HepG2 (cell line): ENCODE results near the gene NUBP2. TPM values are rescaled to one million over a fixed set of nuclear protein-coding genes. Genes with fewer than 3 reads are reported as not detected.

ENCODE experiments used
- ARNT2 ChIP-seq: sonication (generic); formaldehyde crosslinking; IDR thresholded peaks from 2 replicates; pipeline ENCODE4 v1.8.0; 2022; ENCODE audit warnings: mild to moderate bottlenecking, low read depth, missing genetic modification reagents, moderate library complexity
- CERS6 ChIP-seq: sonication (generic); formaldehyde crosslinking; IDR thresholded peaks from 2 replicates; pipeline ENCODE4 v1.5.0; 2020; ENCODE audit warnings: missing genetic modification reagents
- EHMT2 ChIP-seq: fragments of 200-600 bp; sonication (generic); IDR thresholded peaks from 2 replicates; pipeline ENCODE4 v1.7.0; 2017; ENCODE audit warnings: antibody characterized with exemption, low read depth, low read length, borderline replicate concordance
- GATA4 ChIP-seq: sonication (generic); IDR thresholded peaks from 2 replicates; pipeline ENCODE4 v1.6.1; 2016; ENCODE audit warnings: antibody characterized with exemption, low read depth, borderline replicate concordance
- HNRNPLL ChIP-seq: fragments of 200-400 bp; formaldehyde crosslinking; IDR thresholded peaks from 2 replicates; pipeline ENCODE4 v1.6.1; 2017; ENCODE audit warnings: mild to moderate bottlenecking, low read depth, low read length; ENCODE audit not compliant: poor library complexity, severe bottlenecking
- ISL2 ChIP-seq: sonication (generic); formaldehyde crosslinking; IDR thresholded peaks from 2 replicates; pipeline ENCODE4 v1.5.0; 2020; ENCODE audit warnings: missing genetic modification reagents
- MXD1 ChIP-seq: sonication (generic); formaldehyde crosslinking; IDR thresholded peaks from 2 replicates; pipeline ENCODE4 v1.4.0; 2020; ENCODE audit warnings: mild to moderate bottlenecking, missing genetic modification reagents
- MXD3 ChIP-seq: IDR thresholded peaks from 2 replicates; pipeline ENCODE4 v1.6.1; 2016; ENCODE audit warnings: mild to moderate bottlenecking, missing biosample characterization, missing genetic modification reagents
- MYC ChIP-seq: sonication (generic); formaldehyde crosslinking; IDR thresholded peaks from 2 replicates; pipeline ENCODE4 v1.9.0; 2021; ENCODE audit warnings: missing genetic modification reagents, borderline replicate concordance
- NCOA1 ChIP-seq: sonication (generic); formaldehyde crosslinking; IDR thresholded peaks from 2 replicates; pipeline ENCODE4 v1.9.0; 2021; ENCODE audit warnings: missing genetic modification reagents
- PHF21A ChIP-seq: sonication (generic); formaldehyde crosslinking; IDR thresholded peaks from 2 replicates; pipeline ENCODE4 v1.5.0; 2020; ENCODE audit warnings: mild to moderate bottlenecking, missing genetic modification reagents
- PRPF4 ChIP-seq: fragments of 200-400 bp; formaldehyde crosslinking; IDR thresholded peaks from 2 replicates; pipeline ENCODE4 v1.6.1; 2016; ENCODE audit warnings: low read length, low read depth; ENCODE audit not compliant: poor library complexity, severe bottlenecking
- SNAPC2 ChIP-seq: sonication (generic); formaldehyde crosslinking; IDR thresholded peaks from 2 replicates; pipeline ENCODE4 v1.8.1; 2022; ENCODE audit warnings: mild to moderate bottlenecking, missing genetic modification reagents
- SRSF9 ChIP-seq: fragments of 200-400 bp; formaldehyde crosslinking; IDR thresholded peaks from 2 replicates; pipeline ENCODE4 v1.6.1; 2018; ENCODE audit warnings: borderline replicate concordance, mild to moderate bottlenecking, low read depth, low read length; ENCODE audit not compliant: insufficient read depth, poor library complexity, severe bottlenecking
- TCF12 ChIP-seq, 2 experiments: fragments of 450-650 bp in 1 of 2; sonication (generic) in 1 of 2; formaldehyde crosslinking in 1 of 2; IDR thresholded peaks; 2 replicates each; pipeline versions ENCODE4 v1.6.1 to v1.8.0; 2017 to 2022; ENCODE audit warnings: antibody characterized with exemption in 1 of 2, mild to moderate bottlenecking in 1 of 2, missing genetic modification reagents in 1 of 2, moderate library complexity in 1 of 2
- THYN1 ChIP-seq: sonication (generic); formaldehyde crosslinking; IDR thresholded peaks from 2 replicates; pipeline ENCODE4 v1.8.1; 2023; ENCODE audit warnings: low read depth, mild to moderate bottlenecking, moderate library complexity, missing genetic modification reagents, borderline replicate concordance
- ZNF235 ChIP-seq: sonication (generic); formaldehyde crosslinking; IDR thresholded peaks from 2 replicates; pipeline ENCODE4 v1.8.1; 2023; ENCODE audit warnings: mild to moderate bottlenecking, missing genetic modification reagents, borderline replicate concordance
- ZNF350 ChIP-seq: sonication (generic); formaldehyde crosslinking; IDR thresholded peaks from 2 replicates; pipeline ENCODE4 v1.4.0; 2020; ENCODE audit warnings: mild to moderate bottlenecking, low read depth, missing genetic modification reagents, borderline replicate concordance
- ZNF530 ChIP-seq: sonication (generic); formaldehyde crosslinking; IDR thresholded peaks from 2 replicates; pipeline ENCODE4 v1.5.0; 2020; ENCODE audit warnings: low read depth, mild to moderate bottlenecking, missing genetic modification reagents
- ZNF639 ChIP-seq: conservative IDR thresholded peaks from 2 replicates; pipeline ENCODE4 v1.6.1; 2018; ENCODE audit warnings: missing genetic modification reagents
- ZNF776 ChIP-seq: sonication (generic); formaldehyde crosslinking; IDR thresholded peaks from 2 replicates; pipeline ENCODE4 v1.4.0; 2020; ENCODE audit warnings: mild to moderate bottlenecking, missing genetic modification reagents
- ZNF841 ChIP-seq: sonication (generic); formaldehyde crosslinking; IDR thresholded peaks from 2 replicates; pipeline ENCODE4 v1.8.1; 2023; ENCODE audit warnings: missing genetic modification reagents, borderline replicate concordance
- polyA plus RNA-seq, 8 experiments: library from polyadenylated mRNA; depleted of rRNA in 3 of 8; stranded (reverse) in 7 of 8; unstranded in 1 of 8; fragments of >200 nt; fragmentation: Illumina TruSeq in 4 of 8; extraction: Trizol in 4 of 8; gene quantifications; 2 replicates each; pipeline versions ENCODE4 v1.2.1 to v1.2.3, GENCODE V29; 2011 to 2016; ENCODE audit warnings: low read depth in 4 of 8, missing spikeins in 1 of 8, mixed read lengths in 1 of 8; ENCODE audit not compliant: insufficient read depth in 1 of 8
- total RNA-seq, 5 experiments: library from RNA; depleted of rRNA; stranded (reverse); fragments of >200 nt; fragmentation: Illumina TruSeq; extraction: Trizol; gene quantifications; 2 replicates each; pipeline ENCODE4 v1.2.3, GENCODE V29; 2016; ENCODE audit warnings: low read depth in 1 of 5
- TF ChIP-seq, protein P1 (sequence below): sonication (generic); formaldehyde crosslinking; IDR thresholded peaks from 2 replicates; pipeline ENCODE4 v1.5.0; 2020; ENCODE audit warnings: mild to moderate bottlenecking, missing genetic modification reagents, borderline replicate concordance

Gene NUBP2
- total and polyA plus RNA-seq, 2 of the 13 experiments (the other 11 are each of a cell fraction or from before 2014, with no cell fraction given) = 25.7 to 61.5 TPM

GRCh38 chr16:1794221-1794871 lies 11.6 kb downstream of the NUBP2 start (continued):
- peak; percentile 49; the same call in 1 of the 2 replicates for TF ChIP-seq ZNF350 (CRISPR knock-in tag)
- peak; percentile 43; the same call in 1 of the 2 replicates for TF ChIP-seq ISL2 (CRISPR knock-in tag)
- TF ChIP-seq MYC (CRISPR knock-in tag) = peak; percentile 40; the same call in 1 of the 2 replicates
- TF ChIP-seq THYN1 (CRISPR knock-in tag) = no peak
- TF ChIP-seq CERS6 (CRISPR knock-in tag) = no peak
- no peak for TF ChIP-seq GATA4
- TF ChIP-seq ZNF235 = no peak
- TF ChIP-seq EHMT2 = no peak
- no peak for TF ChIP-seq PRPF4
- no peak for TF ChIP-seq ZNF530 (CRISPR knock-in tag)
- 0 out of 2 replicates have a peak, but pooled peaks have one; percentile 17 for TF ChIP-seq ZNF639 (CRISPR knock-in tag)
- TF ChIP-seq ARNT2 (CRISPR knock-in tag) = no peak
- peak; percentile 36 for TF ChIP-seq HNRNPLL
- TF ChIP-seq MXD3 (CRISPR knock-in tag) = peak; percentile 29; the same call in 1 of the 2 replicates
- TF ChIP-seq MXD1 = peak; percentile 25; the same call in 1 of the 2 replicates
- no peak for TF ChIP-seq TCF12 (IDR thresholded peaks at IDR 0.05)
- peak; percentile 30; the same call in 1 of the 2 replicates for TF ChIP-seq TCF12 (CRISPR knock-in tag; IDR thresholded peaks at IDR 0.05)
- TF ChIP-seq ZNF841 (CRISPR knock-in tag) = no peak
- peak; percentile 54; the same call in 1 of the 2 replicates for TF ChIP-seq PHF21A (CRISPR knock-in tag)
- TF ChIP-seq SRSF9 = no peak
- TF ChIP-seq NCOA1 = 0 out of 2 replicates have a peak, but pooled peaks have one; percentile 31
- no peak for TF ChIP-seq SNAPC2 (CRISPR knock-in tag)
- TF ChIP-seq ZNF776 (CRISPR knock-in tag) = peak; percentile 47; the same call in 1 of the 2 replicates
- TF ChIP-seq, protein P1, sequence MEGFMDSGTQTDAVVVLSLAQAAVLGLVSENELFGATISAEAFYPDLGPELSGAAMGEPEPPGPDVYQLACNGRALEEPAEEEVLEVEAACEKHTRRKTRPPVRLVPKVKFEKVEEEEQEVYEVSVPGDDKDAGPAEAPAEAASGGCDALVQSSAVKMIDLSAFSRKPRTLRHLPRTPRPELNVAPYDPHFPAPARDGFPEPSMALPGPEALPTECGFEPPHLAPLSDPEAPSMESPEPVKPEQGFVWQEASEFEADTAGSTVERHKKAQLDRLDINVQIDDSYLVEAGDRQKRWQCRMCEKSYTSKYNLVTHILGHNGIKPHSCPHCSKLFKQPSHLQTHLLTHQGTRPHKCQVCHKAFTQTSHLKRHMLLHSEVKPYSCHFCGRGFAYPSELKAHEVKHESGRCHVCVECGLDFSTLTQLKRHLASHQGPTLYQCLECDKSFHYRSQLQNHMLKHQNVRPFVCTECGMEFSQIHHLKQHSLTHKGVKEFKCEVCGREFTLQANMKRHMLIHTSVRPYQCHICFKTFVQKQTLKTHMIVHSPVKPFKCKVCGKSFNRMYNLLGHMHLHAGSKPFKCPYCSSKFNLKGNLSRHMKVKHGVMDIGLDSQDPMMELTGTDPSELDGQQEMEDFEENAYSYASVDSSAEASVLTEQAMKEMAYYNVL (CRISPR knock-in tag) = peak; percentile 80
